ENCODE data around the gene C10orf67. TPM values are rescaled to one million over a fixed set of nuclear protein-coding genes. Genes with fewer than 3 reads are reported as not detected.
"Not testable (repeated sequence)": the region's sequence is repeated elsewhere in the genome, so short reads cannot be mapped to it uniquely, and the experiment has no call there.

C10orf67 gene
- under 1 TPM in 1 of 2 donors, not detected in 1; 0.52 TPM for total RNA-seq

GRCh38 chr10:23344241-23344841, at the start of gene C10orf67:
TSS of gene C10orf67 (minus strand) at chr10:23344797. CDS start at chr10:23344774, 23 bp downstream.
- no peaks in the 10 kb centered on the region for H3K9me3 ChIP-seq
- peaks cover 0 to 3% of the 10 kb centered on the region in 2 donors for H3K27me3 ChIP-seq
- intact Hi-C loops (cut with DNase I) = no loop called here
- H3K36me3 ChIP-seq (replicated peaks in 1 of 2; ENCODE audit: insufficient read depth in 1 of 2, low read depth in 2 of 2) = no peaks in the 10 kb centered on the region
- 0 to 1% methylated on average over 27 to 30 of the region's 31 CpGs for WGBS, 2 donors
- DNase-seq = peak in 3 of 4 donors; percentile 5 to 33 (median 23)
- peak within 1 kb of the TSS in 1 of 2 donors; percentile 23 for H3K4me3 ChIP-seq
- TF ChIP-seq CTCF (IDR thresholded peaks at IDR 0.05) = no peak
- no peak for TF ChIP-seq POLR2A (IDR thresholded peaks at IDR 0.05)
- peak; percentile 58 for ATAC-seq
- H3K4me1 ChIP-seq = peaks cover 11% of the 10 kb centered on the region
- H3K27ac ChIP-seq = no peak within 1 kb of the TSS

- 85% methylated on average over 2 of the region's 2 CpGs for WGBS, 2 donors
- intact Hi-C loops (cut with DNase I) = no loop called here
- Histone ChIP-seq H3K4me3 (no peak overlapping the region), H3K9me3 (no peaks in the 10 kb centered on the region), H3K36me3 (replicated peaks in 1 of 2; ENCODE audit: insufficient read depth in 1 of 2, low read depth in 2 of 2) (no peaks in the 10 kb centered on the region), H3K27me3 (no peaks in the 10 kb centered on the region), H3K4me1 (no peaks in the 10 kb centered on the region), H3K27ac (no peak overlapping the region)
- no peak for TF ChIP-seq POLR2A (IDR thresholded peaks at IDR 0.05)
- no peak for TF ChIP-seq CTCF (IDR thresholded peaks at IDR 0.05)
- DNase-seq (no peak), ATAC-seq (no peak)
Observed at GRCh38 chr10:23391821-23392220, 47.2 kb upstream of the C10orf67 start.

- H3K4me3 ChIP-seq = no peak overlapping the region
- H3K36me3 ChIP-seq (replicated peaks in 1 of 2; ENCODE audit: insufficient read depth in 1 of 2, low read depth in 2 of 2) = no peaks in the 10 kb centered on the region
- no peak overlapping the region for H3K27ac ChIP-seq
- intact Hi-C loops (cut with DNase I) = no loop called here
- TF ChIP-seq POLR2A (IDR thresholded peaks at IDR 0.05) = no peak
- no peak for TF ChIP-seq CTCF (IDR thresholded peaks at IDR 0.05)
- 88 to 93% methylated on average over 4 of the region's 4 CpGs for WGBS, 2 donors
- H3K27me3 ChIP-seq = no peaks in the 10 kb centered on the region
- H3K9me3 ChIP-seq = no peaks in the 10 kb centered on the region
- no peaks in the 10 kb centered on the region for H3K4me1 ChIP-seq
- ATAC-seq (no peak), DNase-seq (no peak)
Observed at GRCh38 chr10:23390809-23391208, 46.2 kb upstream of the C10orf67 start.

- H3K4me3 ChIP-seq; intact Hi-C loops (cut with DNase I); DNase-seq; H3K36me3 ChIP-seq (replicated peaks in 1 of 2; ENCODE audit: insufficient read depth in 1 of 2, low read depth in 2 of 2); H3K9me3 ChIP-seq; ATAC-seq; H3K27me3 ChIP-seq; H3K27ac ChIP-seq; H3K4me1 ChIP-seq: not testable (repeated sequence)
- WGBS, 2 donors = 78 to 85% methylated on average over 10 of the region's 10 CpGs
Observed at GRCh38 chr10:23390408-23390807, 45.8 kb upstream of the C10orf67 start.

GRCh38 chr10:23387516-23387915, 42.9 kb upstream of the C10orf67 start:
- ATAC-seq; H3K36me3 ChIP-seq (replicated peaks in 1 of 2; ENCODE audit: insufficient read depth in 1 of 2, low read depth in 2 of 2); H3K27me3 ChIP-seq; H3K4me1 ChIP-seq; intact Hi-C loops (cut with DNase I); H3K9me3 ChIP-seq; DNase-seq; H3K4me3 ChIP-seq; H3K27ac ChIP-seq: not testable (repeated sequence)
- 82 to 90% methylated on average over 2 to 3 of the region's 3 CpGs for WGBS, 2 donors

GRCh38 chr10:23386052-23386451, 41.5 kb upstream of the C10orf67 start:
- H3K4me1 ChIP-seq = no peaks in the 10 kb centered on the region
- ATAC-seq = no peak

More at GRCh38 chr10:23386052-23386451, 41.5 kb upstream of the C10orf67 start:
- DNase-seq = no peak
- H3K36me3 ChIP-seq (replicated peaks in 1 of 2; ENCODE audit: insufficient read depth in 1 of 2, low read depth in 2 of 2) = no peaks in the 10 kb centered on the region
- no peaks in the 10 kb centered on the region for H3K9me3 ChIP-seq
- 82 to 89% methylated on average over 3 of the region's 3 CpGs for WGBS, 2 donors
- peaks cover 0 to 3% of the 10 kb centered on the region in 2 donors for H3K27me3 ChIP-seq
- TF ChIP-seq CTCF (IDR thresholded peaks at IDR 0.05) (no peak), POLR2A (IDR thresholded peaks at IDR 0.05) (no peak)
- intact Hi-C loops (cut with DNase I) = no loop called here
- no peak overlapping the region for H3K4me3 ChIP-seq
- no peak overlapping the region for H3K27ac ChIP-seq
